Measurements from ENCODE around the gene CAMK2B.

Gene CAMK2B

DNA sequence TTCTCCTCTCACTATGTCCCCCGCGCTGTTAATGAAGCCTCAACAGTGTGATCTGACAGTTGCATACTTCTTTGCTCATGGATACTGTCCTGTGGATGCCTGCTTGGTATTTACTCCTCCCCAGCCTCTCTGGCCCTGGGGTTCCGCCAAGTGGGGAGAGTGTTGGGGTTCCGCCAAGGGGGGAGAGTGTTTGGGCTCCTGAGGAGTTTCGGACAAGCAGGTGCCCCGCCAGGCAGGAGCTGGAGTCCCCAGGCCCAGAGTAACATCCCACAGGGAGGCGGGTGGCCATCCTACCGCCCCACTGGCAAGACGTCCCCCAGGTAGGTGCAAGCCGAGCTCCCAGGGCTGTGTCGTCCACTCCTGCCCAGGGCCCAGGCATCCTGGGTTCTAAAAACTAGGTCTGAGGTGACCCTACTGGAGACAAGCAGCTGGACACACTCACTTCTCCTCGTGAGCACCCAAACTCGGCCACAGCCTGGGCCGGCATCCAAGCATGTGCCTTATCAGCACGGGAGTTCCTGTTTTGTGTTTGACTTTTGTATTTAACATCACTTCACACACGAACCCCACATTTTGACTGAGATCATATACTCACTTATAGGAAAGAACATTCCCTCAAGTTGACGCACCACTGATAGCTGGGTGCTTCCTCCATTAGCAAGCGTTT is 34.2 kb downstream of the CAMK2B start:
- TF ChIP-seq REST (IDR thresholded peaks at IDR 0.05; ENCODE audit: insufficient read depth in 1 of 2, low read depth in 2 of 2, low read length in 2 of 2), result no peak
- TF ChIP-seq TAF1 (IDR thresholded peaks at IDR 0.05; ENCODE audit: borderline replicate concordance, insufficient read depth, low read length), result no peak
- no peak for TF ChIP-seq SIN3A (IDR thresholded peaks at IDR 0.05; ENCODE audit: borderline replicate concordance, insufficient read depth, low read length)
- TF ChIP-seq POLR2AphosphoS5 (IDR thresholded peaks at IDR 0.05; ENCODE audit: low read depth, low read length), result no peak
- no peak for TF ChIP-seq FOXP2 (optimal IDR thresholded peaks at IDR 0.05; ENCODE audit: borderline replicate concordance, extremely low read depth, extremely low read length, insufficient read depth)

- no peak for TF ChIP-seq REST (IDR thresholded peaks at IDR 0.05; ENCODE audit: insufficient read depth in 1 of 2, low read depth in 2 of 2, low read length in 2 of 2)
- no peak for TF ChIP-seq SIN3A (IDR thresholded peaks at IDR 0.05; ENCODE audit: borderline replicate concordance, insufficient read depth, low read length)
- no peak for TF ChIP-seq POLR2AphosphoS5 (IDR thresholded peaks at IDR 0.05; ENCODE audit: low read depth, low read length)
- no peak for TF ChIP-seq FOXP2 (optimal IDR thresholded peaks at IDR 0.05; ENCODE audit: borderline replicate concordance, extremely low read depth, extremely low read length, insufficient read depth)
- TF ChIP-seq TAF1 (IDR thresholded peaks at IDR 0.05; ENCODE audit: borderline replicate concordance, insufficient read depth, low read length), result no peak
Measured at GRCh38 chr7:44290252-44290620, 35.2 kb downstream of the CAMK2B start.

- TF ChIP-seq REST (IDR thresholded peaks at IDR 0.05; ENCODE audit: insufficient read depth in 1 of 2, low read depth in 2 of 2, low read length in 2 of 2) (no peak), POLR2AphosphoS5 (IDR thresholded peaks at IDR 0.05; ENCODE audit: low read depth, low read length) (no peak), SIN3A (IDR thresholded peaks at IDR 0.05; ENCODE audit: borderline replicate concordance, insufficient read depth, low read length) (no peak), TAF1 (IDR thresholded peaks at IDR 0.05; ENCODE audit: borderline replicate concordance, insufficient read depth, low read length) (no peak), FOXP2 (optimal IDR thresholded peaks at IDR 0.05; ENCODE audit: borderline replicate concordance, extremely low read depth, extremely low read length, insufficient read depth) (no peak)
Measured at GRCh38 chr7:44289341-44290251, 35.8 kb downstream of the CAMK2B start.

DNA sequence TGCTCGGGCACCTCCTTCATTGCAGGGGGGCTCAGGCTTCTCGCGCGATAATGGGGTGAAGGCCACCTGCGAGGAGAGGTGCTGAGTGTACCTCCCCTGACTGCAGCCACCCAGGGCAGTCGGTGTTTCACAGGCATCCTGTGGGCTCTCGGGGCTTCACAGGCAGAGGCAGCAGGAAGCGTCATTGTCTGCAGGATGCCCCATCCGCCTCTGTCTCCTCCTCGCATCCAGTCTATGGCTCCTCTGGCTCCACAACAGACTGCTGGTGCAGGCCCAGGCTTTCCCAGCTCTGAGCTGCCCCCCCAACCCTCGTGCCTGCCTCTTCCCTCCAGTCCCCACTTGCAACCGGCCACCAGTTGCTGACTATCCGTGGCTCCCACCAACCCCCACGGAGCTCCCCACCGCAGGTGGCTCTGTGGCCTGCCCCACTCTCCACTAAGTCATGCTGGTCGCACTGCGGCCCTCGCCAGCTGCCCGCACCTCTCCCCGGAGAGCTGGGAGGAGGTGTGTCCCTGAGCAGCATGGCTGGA is 36.5 kb downstream of the CAMK2B start:
- TF ChIP-seq FOXP2 (optimal IDR thresholded peaks at IDR 0.05; ENCODE audit: borderline replicate concordance, extremely low read depth, extremely low read length, insufficient read depth), result no peak
- TF ChIP-seq REST (IDR thresholded peaks at IDR 0.05; ENCODE audit: insufficient read depth in 1 of 2, low read depth in 2 of 2, low read length in 2 of 2), result no peak
- no peak for TF ChIP-seq TAF1 (IDR thresholded peaks at IDR 0.05; ENCODE audit: borderline replicate concordance, insufficient read depth, low read length)
- TF ChIP-seq POLR2AphosphoS5 (IDR thresholded peaks at IDR 0.05; ENCODE audit: low read depth, low read length), result no peak
- no peak for TF ChIP-seq SIN3A (IDR thresholded peaks at IDR 0.05; ENCODE audit: borderline replicate concordance, insufficient read depth, low read length)

Measured in PFSK-1 (cell line).